Left ventricle myocardium inferior (tissue), 1 donor: ENCODE measurements around the gene AZU1. TPM values are rescaled to one million over a fixed set of nuclear protein-coding genes. Genes with fewer than 3 reads are reported as not detected.

ENCODE experiments used
- DNase-seq: peaks from one replicate; pipeline ENCODE4 v3.0.0-alpha.2; 2020
- H3K27ac ChIP-seq: fragments of 200-600 bp; replicated peaks from 2 replicates; pipeline ENCODE4 v1.8.0; 2021
- H3K27me3 ChIP-seq: fragments of 200-600 bp; 2 replicates; pipeline ENCODE4 v1.8.0; 2021; ENCODE audit warnings: low read depth
- H3K36me3 ChIP-seq: fragments of 200-600 bp; 2 replicates; pipeline ENCODE4 v1.8.0; 2021
- H3K4me1 ChIP-seq: fragments of 200-600 bp; 2 replicates; pipeline ENCODE4 v1.8.0; 2021
- H3K4me3 ChIP-seq: fragments of 200-600 bp; 2 replicates; pipeline ENCODE4 v1.8.0; 2021; ENCODE audit warnings: mild to moderate bottlenecking, moderate library complexity
- H3K9me3 ChIP-seq: fragments of 200-600 bp; replicated peaks from 2 replicates; pipeline ENCODE4 v1.8.0; 2021
- intact Hi-C: fragments of 100-400 bp; cut with micrococcal nuclease; formaldehyde crosslinking; loops from one replicate; pipeline ENCODE4 v1.11.0; 2022
- total RNA-seq: library from RNA; stranded (reverse); fragmentation: NEBNext Ultra II Directional; extraction: Animal tissue kit (Norgen Biotek cat#: 25700); gene quantifications from one replicate; pipeline ENCODE4 v1.2.1, GENCODE V29; 2021
- TF ChIP-seq, protein P1 (sequence below): fragments of 200-600 bp; IDR thresholded peaks from 2 replicates; pipeline ENCODE4 v1.8.0; 2021; ENCODE audit warnings: antibody characterized with exemption, mild to moderate bottlenecking, borderline replicate concordance
- donor health status: DM: no; HTN: yes; CAD: no; lungs with severe emphysema.

The AZU1 gene
- total RNA-seq, 1 donor from 2014 or later: not detected

DNA sequence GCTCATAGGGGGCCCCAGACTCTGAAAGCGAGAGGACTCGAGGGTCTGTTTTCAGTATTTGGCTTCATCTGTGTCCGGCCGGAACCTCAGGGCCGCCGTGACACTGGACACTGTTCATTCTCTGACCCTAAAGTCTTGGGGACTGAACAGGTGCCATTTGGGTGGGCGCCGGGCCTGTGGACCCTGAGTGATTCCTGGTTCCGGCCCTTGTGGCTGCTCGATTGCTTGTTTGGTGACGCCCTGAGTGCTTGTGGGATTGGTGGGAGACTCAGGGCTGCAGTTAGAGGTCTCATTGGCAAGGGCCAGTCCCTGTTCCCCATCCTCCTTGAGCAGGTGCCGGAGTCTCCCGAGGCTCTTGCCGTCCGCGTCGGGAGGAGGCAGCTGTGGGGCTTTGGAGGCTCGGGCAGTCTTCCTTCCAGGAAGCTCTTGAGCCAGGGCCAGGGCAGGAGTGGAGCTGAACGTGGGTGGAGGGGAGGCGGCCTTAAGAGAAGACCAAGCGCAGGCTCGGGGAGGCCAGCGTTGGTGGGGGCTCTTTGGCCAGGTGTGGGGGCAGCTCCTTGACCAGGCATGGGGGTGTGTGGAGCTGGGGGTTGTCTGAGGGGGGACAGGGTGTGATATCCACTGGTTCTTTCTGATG, 25.7 kb upstream of the AZU1 start:
- no peaks in the 10 kb centered on the region for H3K9me3 ChIP-seq
- intact Hi-C loops: no loop called here
- H3K4me3 ChIP-seq: peak overlapping the region; percentile 77
- H3K4me1 ChIP-seq: peaks cover 91% of the 10 kb centered on the region
- H3K36me3 ChIP-seq: peaks cover 48% of the 10 kb centered on the region
- TF ChIP-seq, protein P1, sequence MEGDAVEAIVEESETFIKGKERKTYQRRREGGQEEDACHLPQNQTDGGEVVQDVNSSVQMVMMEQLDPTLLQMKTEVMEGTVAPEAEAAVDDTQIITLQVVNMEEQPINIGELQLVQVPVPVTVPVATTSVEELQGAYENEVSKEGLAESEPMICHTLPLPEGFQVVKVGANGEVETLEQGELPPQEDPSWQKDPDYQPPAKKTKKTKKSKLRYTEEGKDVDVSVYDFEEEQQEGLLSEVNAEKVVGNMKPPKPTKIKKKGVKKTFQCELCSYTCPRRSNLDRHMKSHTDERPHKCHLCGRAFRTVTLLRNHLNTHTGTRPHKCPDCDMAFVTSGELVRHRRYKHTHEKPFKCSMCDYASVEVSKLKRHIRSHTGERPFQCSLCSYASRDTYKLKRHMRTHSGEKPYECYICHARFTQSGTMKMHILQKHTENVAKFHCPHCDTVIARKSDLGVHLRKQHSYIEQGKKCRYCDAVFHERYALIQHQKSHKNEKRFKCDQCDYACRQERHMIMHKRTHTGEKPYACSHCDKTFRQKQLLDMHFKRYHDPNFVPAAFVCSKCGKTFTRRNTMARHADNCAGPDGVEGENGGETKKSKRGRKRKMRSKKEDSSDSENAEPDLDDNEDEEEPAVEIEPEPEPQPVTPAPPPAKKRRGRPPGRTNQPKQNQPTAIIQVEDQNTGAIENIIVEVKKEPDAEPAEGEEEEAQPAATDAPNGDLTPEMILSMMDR: no peak
- DNase-seq: no peak
- no peaks in the 10 kb centered on the region for H3K27me3 ChIP-seq
- peak overlapping the region; percentile 100 for H3K27ac ChIP-seq

DNA sequence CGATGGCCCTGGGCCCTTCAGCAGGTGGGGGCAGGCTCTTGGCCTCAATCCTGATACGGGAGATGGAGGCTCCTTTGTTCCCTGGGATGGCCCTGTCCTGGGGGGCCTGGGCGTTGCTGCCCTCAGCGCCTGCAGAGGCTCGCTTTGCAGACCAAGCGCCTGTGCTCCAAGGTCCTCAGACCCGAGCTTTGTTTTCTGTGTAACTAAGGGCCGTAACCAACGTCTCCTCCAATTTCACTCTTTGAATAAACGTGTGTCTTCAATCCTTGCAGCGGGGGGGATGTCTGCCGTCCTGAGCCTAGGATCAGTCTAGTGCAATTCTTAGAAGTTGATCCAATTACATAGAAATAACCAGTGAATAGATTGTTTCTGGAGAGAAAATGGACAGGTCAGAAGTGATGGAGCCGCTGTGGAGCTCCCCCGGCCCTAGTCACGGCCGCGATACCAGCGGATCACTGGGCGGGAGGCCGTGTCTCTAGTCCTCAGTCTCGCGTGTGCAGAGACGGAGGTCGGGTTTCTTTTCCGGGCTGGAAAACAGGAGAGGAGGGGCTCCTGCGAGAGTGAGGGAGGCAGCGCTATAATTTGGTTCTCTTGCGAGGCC, 25.0 kb upstream of the AZU1 start:
- Histone ChIP-seq H3K9me3 (no peaks in the 10 kb centered on the region), H3K27ac (peak overlapping the region; percentile 100), H3K4me1 (peaks cover 94% of the 10 kb centered on the region), H3K36me3 (peaks cover 54% of the 10 kb centered on the region), H3K27me3 (no peaks in the 10 kb centered on the region), H3K4me3 (peak overlapping the region; percentile 77)
- TF ChIP-seq, protein P1: no peak
- DNase-seq: no peak
- intact Hi-C loops: no loop called here

DNA sequence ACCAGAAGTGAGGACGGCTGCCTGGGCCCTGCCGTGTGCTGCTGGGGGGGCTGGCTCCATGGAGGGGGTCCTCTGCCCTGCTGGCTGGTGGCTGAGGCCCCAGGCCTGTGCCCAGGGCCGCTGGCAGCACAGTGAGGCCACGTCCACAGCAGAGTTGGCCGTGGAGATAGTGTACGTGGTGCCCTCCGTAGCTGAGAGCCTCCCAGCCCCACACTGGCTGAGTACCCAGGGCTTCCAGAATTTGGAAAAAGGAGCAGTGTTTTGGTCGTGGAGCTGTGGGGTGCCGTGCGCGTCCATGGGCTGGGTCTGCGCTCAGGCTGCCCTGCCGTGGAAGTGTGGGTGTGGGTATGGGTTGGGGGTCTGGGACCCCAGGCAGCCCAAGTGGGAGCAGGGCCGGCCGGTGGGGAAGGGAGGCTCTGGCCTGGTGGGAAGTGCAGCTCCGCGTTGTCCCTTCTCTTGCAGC, 24.5 kb upstream of the AZU1 start:
- no peak for DNase-seq
- Histone ChIP-seq H3K27me3 (no peaks in the 10 kb centered on the region), H3K4me3 (peak overlapping the region; percentile 77), H3K9me3 (no peaks in the 10 kb centered on the region), H3K36me3 (peaks cover 59% of the 10 kb centered on the region), H3K27ac (peak overlapping the region; percentile 100), H3K4me1 (peaks cover 92% of the 10 kb centered on the region)
- TF ChIP-seq, protein P1: no peak
- intact Hi-C loops: no loop called here

DNA sequence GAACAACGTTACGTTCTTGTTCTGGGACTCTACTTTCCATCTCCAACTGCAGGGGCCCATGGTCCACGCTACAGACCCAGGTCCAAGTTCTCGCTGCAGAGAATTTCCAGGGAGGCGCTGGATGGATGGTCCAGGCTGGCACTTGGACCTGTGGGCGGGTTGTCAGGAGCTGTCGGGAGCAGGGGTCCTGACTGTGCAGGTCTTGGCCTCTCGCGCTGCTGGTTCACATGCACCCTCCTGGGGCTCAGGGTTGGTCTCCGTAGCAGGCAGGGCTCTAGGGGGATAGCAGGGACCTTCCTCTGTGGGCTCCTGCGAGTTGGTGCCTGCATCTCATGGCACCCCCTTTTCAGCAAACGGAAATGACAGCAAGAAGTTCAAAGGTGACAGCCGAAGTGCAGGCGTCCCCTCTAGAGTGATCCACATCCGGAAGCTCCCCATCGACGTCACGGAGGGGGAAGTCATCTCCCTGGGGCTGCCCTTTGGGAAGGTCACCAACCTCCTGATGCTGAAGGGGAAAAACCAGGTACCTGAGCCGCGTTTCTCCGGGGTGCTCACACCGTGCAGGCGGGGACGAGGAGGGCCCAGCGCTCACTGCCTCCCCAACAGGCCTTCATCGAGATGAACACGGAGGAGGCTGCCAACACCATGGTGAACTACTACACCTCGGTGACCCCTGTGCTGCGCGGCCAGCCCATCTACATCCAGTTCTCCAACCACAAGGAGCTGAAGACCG, 23.8 kb upstream of the AZU1 start:
- H3K9me3 ChIP-seq: no peaks in the 10 kb centered on the region
- no peak for DNase-seq
- H3K36me3 ChIP-seq: peaks cover 66% of the 10 kb centered on the region
- intact Hi-C loops: no loop called here
- TF ChIP-seq, protein P1: no peak
- no peaks in the 10 kb centered on the region for H3K27me3 ChIP-seq
- peak overlapping the region; percentile 100 for H3K27ac ChIP-seq
- H3K4me3 ChIP-seq: peak overlapping the region; percentile 77
- peaks cover 84% of the 10 kb centered on the region for H3K4me1 ChIP-seq

DNA sequence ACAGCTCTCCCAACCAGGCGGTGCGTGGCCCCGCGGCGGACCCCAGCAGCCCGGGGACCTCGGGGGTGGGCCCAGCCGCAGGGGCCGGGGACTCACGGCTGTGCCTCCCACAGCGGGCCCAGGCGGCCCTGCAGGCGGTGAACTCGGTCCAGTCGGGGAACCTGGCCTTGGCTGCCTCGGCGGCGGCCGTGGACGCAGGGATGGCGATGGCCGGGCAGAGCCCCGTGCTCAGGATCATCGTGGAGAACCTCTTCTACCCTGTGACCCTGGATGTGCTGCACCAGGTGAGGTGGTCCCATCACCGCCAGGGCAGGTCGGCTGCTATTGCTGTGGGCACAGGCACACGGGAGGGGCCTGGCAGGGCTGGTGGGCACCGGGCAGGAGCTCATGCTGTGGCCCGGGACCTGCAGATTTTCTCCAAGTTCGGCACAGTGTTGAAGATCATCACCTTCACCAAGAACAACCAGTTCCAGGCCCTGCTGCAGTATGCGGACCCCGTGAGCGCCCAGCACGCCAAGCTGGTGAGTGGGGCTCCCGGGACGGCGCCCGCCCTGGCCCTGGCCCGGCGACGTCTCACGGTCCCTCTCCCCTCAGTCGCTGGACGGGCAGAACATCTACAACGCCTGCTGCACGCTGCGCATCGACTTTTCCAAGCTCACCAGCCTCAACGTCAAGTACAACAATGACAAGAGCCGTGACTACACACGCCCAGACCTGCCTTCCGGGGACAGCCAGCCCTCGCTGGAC, 23.0 kb upstream of the AZU1 start:
- DNase-seq: no peak
- Histone ChIP-seq H3K4me1 (peaks cover 77% of the 10 kb centered on the region), H3K27ac (no peak overlapping the region), H3K4me3 (no peak overlapping the region), H3K27me3 (no peaks in the 10 kb centered on the region), H3K9me3 (no peaks in the 10 kb centered on the region), H3K36me3 (peaks cover 70% of the 10 kb centered on the region)
- intact Hi-C loops: no loop called here
- TF ChIP-seq, protein P1: no peak
